IPS DF 4.7 (cell line): ENCODE measurements around the gene GNG2.

Experiments used
- DNase-seq: peaks from one replicate; pipeline ENCODE4 v3.0.0-alpha.2; 2013; ENCODE audit warnings: low spot score; ENCODE audit errors: extremely low read depth

The GNG2 gene

DNA sequence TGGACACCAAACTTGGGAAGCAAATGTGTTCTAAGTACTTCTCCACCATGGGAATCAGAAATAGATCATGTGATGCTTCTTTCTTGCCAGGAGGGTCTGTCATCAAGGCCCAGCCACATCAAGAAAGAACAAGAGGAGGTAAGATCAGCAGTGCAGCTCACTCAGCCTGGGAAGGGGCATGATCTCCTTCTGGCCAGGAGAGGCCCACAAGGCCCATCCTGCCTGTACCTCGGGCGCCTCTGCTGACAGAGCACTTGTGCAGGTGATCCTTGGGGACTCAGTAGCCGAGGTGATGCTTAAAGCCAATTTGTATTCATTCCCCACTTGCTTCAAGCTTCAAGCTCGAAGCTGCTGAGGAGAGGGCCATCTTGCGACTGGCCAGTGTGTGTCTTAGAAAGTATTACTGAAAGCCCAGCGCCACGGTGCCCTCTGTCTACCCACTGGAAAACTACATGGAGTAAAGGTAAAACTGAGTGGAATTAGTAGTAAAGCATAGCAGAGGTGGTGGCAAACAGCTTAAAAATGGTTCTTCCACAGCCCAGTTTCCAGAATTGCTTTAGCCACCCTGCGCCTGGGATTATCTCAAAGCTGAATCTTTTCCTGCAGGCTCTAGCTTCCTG lies 155.1 kb downstream of the GNG2 start:
- peak; percentile 30 for DNase-seq

DNA sequence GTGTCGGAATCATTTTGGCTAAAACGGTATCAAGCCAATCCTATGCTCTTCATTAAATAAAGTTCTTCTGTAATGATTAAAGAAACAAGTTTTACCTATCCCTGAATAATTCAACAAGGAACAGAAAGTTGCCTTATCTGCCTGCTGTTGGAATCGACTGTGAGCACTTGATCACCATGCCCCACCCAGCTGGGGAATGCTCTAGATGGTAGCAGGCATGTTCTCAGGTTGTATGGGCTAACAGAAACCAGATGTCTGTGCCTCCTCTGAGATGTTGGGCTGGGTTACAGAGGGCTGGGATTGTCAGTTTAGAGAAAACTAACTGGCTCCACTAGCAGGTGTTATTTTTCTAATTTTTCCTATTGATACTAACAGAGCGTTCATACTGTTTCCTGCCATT lies 157.8 kb downstream of the GNG2 start:
- DNase-seq, result no peak

DNA sequence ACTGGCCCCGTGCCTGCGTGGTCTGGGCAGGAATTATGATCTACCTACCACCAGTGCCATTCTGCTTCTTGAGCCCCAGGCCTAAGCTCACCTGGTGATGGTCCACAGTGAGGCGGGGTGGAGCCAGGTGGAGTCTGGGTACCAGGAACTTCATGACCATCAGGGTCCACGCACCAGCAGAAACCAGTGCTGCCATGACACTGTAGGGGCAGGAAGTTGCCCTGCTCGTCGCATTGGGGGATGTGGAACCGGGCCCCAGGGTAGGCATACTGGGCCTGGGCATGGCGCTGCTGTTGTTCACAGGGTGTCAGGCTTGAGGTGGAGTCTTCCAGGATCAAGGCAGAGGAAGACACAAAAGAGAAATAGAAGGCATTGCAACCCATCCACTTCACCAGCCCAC lies 158.6 kb downstream of the GNG2 start:
- no peak for DNase-seq
